B cell (primary cell): ENCODE results near the gene PLCD4. TPM values are rescaled to one million over a fixed set of nuclear protein-coding genes. Genes with fewer than 3 reads are reported as not detected.

Source experiments
- ATAC-seq: fragments of 200-7000 bp; cut with Tn5 transposase; one replicate; pipeline ENCODE4 v1.10.0; 2021; ENCODE audit warnings: low read depth, mild to moderate bottlenecking, moderate number of reproducible peaks, moderate library complexity
- CTCF ChIA-PET: fragments of 350-600 bp; sonication (Branson Sonifier 250); formaldehyde crosslinking; loops from one replicate; lab custom pipeline; 2021; ENCODE audit warnings: antibody characterized with exemption, inconsistent platforms; lab: Charles Lee
- POLR2A ChIA-PET: fragments of 350-600 bp; sonication (Branson Sonifier 250); formaldehyde crosslinking; loops from one replicate; lab custom pipeline; 2021; ENCODE audit warnings: antibody characterized with exemption; lab: Charles Lee
- DNase-seq: peaks from one replicate; pipeline ENCODE4 v3.0.0; 2013
- H2AFZ ChIP-seq: 2 replicates; pipeline ENCODE4 v1.6.1; 2012; ENCODE audit warnings: mild to moderate bottlenecking, low read depth, low read length; ENCODE audit not compliant: insufficient read depth, poor library complexity, severe bottlenecking
- H3K27ac ChIP-seq, 2 donors: 1 replicate in 1 of 2; 2 replicates in 1 of 2; pipeline ENCODE4 v1.5.1; 2012 to 2013; ENCODE audit warnings: low read length in 2 of 2, mild to moderate bottlenecking in 2 of 2, moderate library complexity in 1 of 2
- H3K27me3 ChIP-seq, 4 experiments: fragments of 200-600 bp in 1 of 4; sonication (generic) in 1 of 4; replicated peaks in 1 of 4; 1 replicate in 2 of 4; 2 replicates in 2 of 4; pipeline versions ENCODE4 v1.6.1 to v1.7.0; 2013 to 2016; ENCODE audit warnings: low read length in 3 of 4, mild to moderate bottlenecking in 2 of 4, mixed read lengths in 1 of 4, moderate library complexity in 1 of 4; ENCODE audit not compliant: insufficient read depth in 4 of 4, control insufficient read depth in 3 of 4; ENCODE audit errors: control extremely low read depth in 1 of 4
- H3K36me3 ChIP-seq, 2 experiments: replicated peaks in 1 of 2; 1 replicate in 1 of 2; 2 replicates in 1 of 2; pipeline versions ENCODE4 v1.6.1 to v1.7.1; 2013; ENCODE audit warnings: low read length in 1 of 2; ENCODE audit not compliant: insufficient read depth in 2 of 2, control insufficient read depth in 1 of 2; ENCODE audit errors: control extremely low read depth in 1 of 2, extremely low read depth in 1 of 2
- H3K4me1 ChIP-seq, 2 donors: fragments of 200-600 bp in 1 of 2; sonication (generic) in 1 of 2; 1 replicate in 1 of 2; 2 replicates in 1 of 2; pipeline versions ENCODE4 v1.5.1 to v1.6.1; 2013 to 2017; ENCODE audit warnings: low read length in 2 of 2; ENCODE audit not compliant: control insufficient read depth in 2 of 2, insufficient read depth in 2 of 2
- H3K4me2 ChIP-seq: replicated peaks from 2 replicates; pipeline ENCODE3; 2012; ENCODE audit warnings: mild to moderate bottlenecking, low read depth, low read length; ENCODE audit not compliant: poor library complexity, severe bottlenecking
- H3K4me3 ChIP-seq, 5 experiments: fragments of 200-600 bp in 1 of 5; sonication (generic) in 1 of 5; 1 replicate in 3 of 5; 2 replicates in 2 of 5; pipeline versions ENCODE4 v1.5.1 to v1.7.0; 2011 to 2016; ENCODE audit warnings: low read length in 4 of 5, mild to moderate bottlenecking in 4 of 5, low read depth in 2 of 5, control low read depth in 1 of 5, moderate library complexity in 1 of 5; ENCODE audit not compliant: insufficient read depth in 1 of 5; ENCODE audit errors: control extremely low read depth in 1 of 5, extremely low read depth in 1 of 5
- H3K79me2 ChIP-seq: fragments of 200-600 bp; sonication (generic); one replicate; pipeline ENCODE4 v1.6.0; 2016; ENCODE audit warnings: low read length; ENCODE audit not compliant: control insufficient read depth, insufficient read depth
- H3K9ac ChIP-seq: fragments of 200-600 bp; sonication (generic); 2 replicates; pipeline ENCODE4 v1.6.1; 2017; ENCODE audit warnings: mild to moderate bottlenecking, low read length, moderate library complexity
- H3K9me3 ChIP-seq, 3 donors: one replicate each; pipeline versions ENCODE4 v1.6.1 to v1.7.1; 2013; ENCODE audit warnings: low read length in 2 of 3; ENCODE audit not compliant: control insufficient read depth in 2 of 3, insufficient read depth in 1 of 3; ENCODE audit errors: control extremely low read depth in 1 of 3
- H4K20me1 ChIP-seq: 2 replicates; pipeline ENCODE4 v1.6.0; 2012; ENCODE audit warnings: mild to moderate bottlenecking, low read length; ENCODE audit not compliant: insufficient read depth, control insufficient read depth, poor library complexity, severe bottlenecking
- H3K27ac Mint-ChIP-seq: one replicate; pipeline ENCODE4 v1.8.0; 2021; ENCODE audit warnings: mixed read lengths
- H3K27me3 Mint-ChIP-seq: one replicate; pipeline ENCODE4 v1.8.0; 2021; ENCODE audit warnings: mixed read lengths
- H3K4me1 Mint-ChIP-seq: one replicate; pipeline ENCODE4 v1.8.0; 2021; ENCODE audit warnings: mixed read lengths
- H3K4me3 Mint-ChIP-seq: one replicate; pipeline ENCODE4 v1.8.0; 2021; ENCODE audit warnings: mixed read lengths
- H3K9me3 Mint-ChIP-seq: one replicate; pipeline ENCODE4 v1.8.0; 2022; ENCODE audit warnings: mixed read lengths; ENCODE audit not compliant: insufficient read depth
- EZH2 ChIP-seq: IDR thresholded peaks from 2 replicates; pipeline ENCODE4 v1.6.1; 2012; ENCODE audit warnings: borderline replicate concordance, low read depth, mild to moderate bottlenecking, moderate library complexity, low read length; ENCODE audit not compliant: insufficient read depth, poor library complexity, severe bottlenecking
- WGBS: methylation state at CpG from one replicate; pipeline ENCODE4 v1.1.5; 2013; ENCODE audit warnings: missing lambda C conversion rate; ENCODE audit not compliant: insufficient coverage; 5-methylcytosine and 5-hydroxymethylcytosine counted together
- intact Hi-C: fragments of 100-400 bp; cut with micrococcal nuclease; formaldehyde crosslinking; loops from one replicate; pipeline ENCODE4 v1.10.0; 2022
- polyA plus RNA-seq: library from polyadenylated mRNA; depleted of rRNA; stranded (reverse); fragments of >200 nt; gene quantifications from 2 replicates; pipeline ENCODE4 v1.2.3, GENCODE V29; 2012
- total RNA-seq, 2 donors: library from RNA; stranded (reverse); fragments of 120-200 nt in 1 of 2; gene quantifications; 1 replicate in 1 of 2; 2 replicates in 1 of 2; pipeline versions ENCODE4 v1.2.3 to v1.2.4, GENCODE V29; 2013 to 2022
- TF ChIP-seq, protein P1 (sequence below): fragments of 200-600 bp; IDR thresholded peaks from one replicate; pipeline ENCODE4 v1.8.0; 2022; ENCODE audit warnings: antibody characterized with exemption, mild to moderate bottlenecking

Gene PLCD4
- total and polyA plus RNA-seq, 2 donors (not counting 1 experiment from before 2014, with no cell fraction given): 0.25 to 0.62 TPM

DNA sequence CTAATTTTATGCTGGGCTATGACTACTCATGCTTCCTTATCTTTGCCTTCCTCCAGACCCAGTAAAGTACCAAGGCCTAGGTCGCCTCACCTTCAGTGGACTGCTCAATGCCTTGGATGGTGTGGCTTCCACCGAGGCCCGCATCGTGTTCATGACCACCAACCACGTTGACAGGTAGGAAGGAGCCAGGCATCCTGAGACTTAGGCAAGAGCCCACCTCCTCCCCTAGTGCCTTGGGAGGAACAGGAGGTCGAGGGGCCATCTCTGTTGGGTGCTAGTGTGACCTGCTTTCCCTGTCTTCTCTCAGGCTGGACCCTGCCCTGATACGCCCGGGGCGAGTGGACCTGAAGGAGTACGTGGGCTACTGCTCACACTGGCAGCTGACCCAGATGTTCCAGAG, 55.1 kb downstream of the PLCD4 start:
- Histone ChIP-seq H3K36me3 (peaks cover 3 to 57% of the 10 kb centered on the region in 2 experiments), H3K4me1 (peaks cover 12 to 16% of the 10 kb centered on the region in 2 donors), H3K9me3 (no peaks in the 10 kb centered on the region), H3K79me2 (peaks cover 22% of the 10 kb centered on the region), H3K27me3 (no peaks in the 10 kb centered on the region), H3K9ac (no peak overlapping the region), H4K20me1 (no peaks in the 10 kb centered on the region), H3K27ac (no peak overlapping the region), H3K4me3 (no peak overlapping the region), H3K4me2 (no peak overlapping the region), H2AFZ (no peak overlapping the region)
- TF ChIP-seq, protein P1, sequence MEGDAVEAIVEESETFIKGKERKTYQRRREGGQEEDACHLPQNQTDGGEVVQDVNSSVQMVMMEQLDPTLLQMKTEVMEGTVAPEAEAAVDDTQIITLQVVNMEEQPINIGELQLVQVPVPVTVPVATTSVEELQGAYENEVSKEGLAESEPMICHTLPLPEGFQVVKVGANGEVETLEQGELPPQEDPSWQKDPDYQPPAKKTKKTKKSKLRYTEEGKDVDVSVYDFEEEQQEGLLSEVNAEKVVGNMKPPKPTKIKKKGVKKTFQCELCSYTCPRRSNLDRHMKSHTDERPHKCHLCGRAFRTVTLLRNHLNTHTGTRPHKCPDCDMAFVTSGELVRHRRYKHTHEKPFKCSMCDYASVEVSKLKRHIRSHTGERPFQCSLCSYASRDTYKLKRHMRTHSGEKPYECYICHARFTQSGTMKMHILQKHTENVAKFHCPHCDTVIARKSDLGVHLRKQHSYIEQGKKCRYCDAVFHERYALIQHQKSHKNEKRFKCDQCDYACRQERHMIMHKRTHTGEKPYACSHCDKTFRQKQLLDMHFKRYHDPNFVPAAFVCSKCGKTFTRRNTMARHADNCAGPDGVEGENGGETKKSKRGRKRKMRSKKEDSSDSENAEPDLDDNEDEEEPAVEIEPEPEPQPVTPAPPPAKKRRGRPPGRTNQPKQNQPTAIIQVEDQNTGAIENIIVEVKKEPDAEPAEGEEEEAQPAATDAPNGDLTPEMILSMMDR: no peak
- TF ChIP-seq EZH2: no peak
- intact Hi-C loops: no loop called here
- DNase-seq (no peak), ATAC-seq (no peak)
- no peaks in the 10 kb centered on the region for H3K9me3 Mint-ChIP-seq
- no peak overlapping the region for H3K27ac Mint-ChIP-seq
- H3K27me3 Mint-ChIP-seq: no peaks in the 10 kb centered on the region
- WGBS: 98% methylated on average over 8 of the region's 10 CpGs
- ChIA-PET POLR2A (no interaction called here), CTCF (no interaction called here)
- peaks cover 22% of the 10 kb centered on the region for H3K4me1 Mint-ChIP-seq
- no peak overlapping the region for H3K4me3 Mint-ChIP-seq

DNA sequence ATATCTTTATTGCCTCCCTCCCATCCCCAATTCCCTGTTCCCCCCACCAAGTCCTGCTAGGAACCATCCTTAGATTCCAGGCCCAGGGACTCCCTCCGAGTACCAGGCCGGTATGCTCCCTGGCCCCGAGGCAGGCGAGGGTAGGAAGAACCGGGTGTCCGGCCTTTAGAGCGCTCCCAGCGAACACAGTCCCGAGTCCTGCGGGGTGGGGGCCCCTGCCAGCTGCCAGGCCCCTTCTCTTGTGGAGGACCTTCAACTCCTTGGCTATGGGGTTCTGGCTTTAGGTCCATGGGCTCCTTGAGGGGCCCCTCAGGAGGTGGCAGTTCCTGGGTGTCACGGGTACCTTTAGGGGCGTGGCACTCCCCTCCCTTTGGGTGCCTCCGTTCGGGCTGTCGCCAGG, 56.2 kb downstream of the PLCD4 start:
- Histone ChIP-seq H3K27me3 (no peaks in the 10 kb centered on the region), H3K4me1 (peaks cover 6 to 8% of the 10 kb centered on the region in 2 donors), H3K4me3 (no peak overlapping the region), H3K4me2 (no peak overlapping the region), H4K20me1 (no peaks in the 10 kb centered on the region), H3K9me3 (no peaks in the 10 kb centered on the region), H3K79me2 (peaks cover 14% of the 10 kb centered on the region), H3K27ac (no peak overlapping the region), H3K36me3 (peaks cover 3 to 65% of the 10 kb centered on the region in 2 experiments), H2AFZ (no peak overlapping the region), H3K9ac (no peak overlapping the region)
- H3K27me3 Mint-ChIP-seq: no peaks in the 10 kb centered on the region
- peaks cover 14% of the 10 kb centered on the region for H3K4me1 Mint-ChIP-seq
- POLR2A ChIA-PET: no interaction called here
- H3K27ac Mint-ChIP-seq: no peak overlapping the region
- no peak overlapping the region for H3K4me3 Mint-ChIP-seq
- DNase-seq: no peak
- CTCF ChIA-PET: interaction anchor here (1.0 kb wide), 1 partner anchor 10 kb away, joined by 3 read pairs; no protein-coding TSS in a partner anchor
- no peak for ATAC-seq
- intact Hi-C loops: no loop called here
- no peak for TF ChIP-seq EZH2
- WGBS: 98% methylated on average over 15 of the region's 15 CpGs
- H3K9me3 Mint-ChIP-seq: no peaks in the 10 kb centered on the region
